ENCODE results near the gene OR4K13.

OR4K13 gene

GRCh38 chr14:20035938-20036337 is at the start of gene OR4K13:
Gene OR4K13 (minus strand): TSS chr14:20036038. CDS start chr14:20034758, 1,280 bp downstream.
- DNase-seq (ENCODE audit: low read depth in 2 of 2) = no peak

DNA sequence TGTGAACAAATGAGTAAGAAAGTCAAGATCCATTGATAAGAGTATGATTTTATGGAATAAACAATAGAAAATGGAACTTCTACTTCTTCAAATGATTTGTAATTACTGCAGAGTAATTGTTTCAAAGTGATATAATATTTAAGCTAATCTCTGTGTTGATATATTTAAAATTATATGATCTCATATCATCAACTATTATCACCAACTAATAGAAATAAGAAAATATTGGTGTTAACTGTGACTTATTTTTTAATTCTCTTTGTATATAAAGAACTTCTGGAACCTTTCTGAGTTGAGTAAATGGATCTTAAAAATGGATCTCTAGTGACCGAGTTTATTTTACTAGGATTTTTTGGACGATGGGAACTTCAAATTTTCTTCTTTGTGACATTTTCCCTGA is 23.9 kb upstream of the OR4K13 start, which contains the start of gene OR4L1:
Gene OR4L1 (plus strand): TSS at position 301 of the 400 bp plus-strand sequence. CDS start 0 bp downstream, at position 301.
- no peak for DNase-seq (ENCODE audit: low read depth in 2 of 2)

DNA sequence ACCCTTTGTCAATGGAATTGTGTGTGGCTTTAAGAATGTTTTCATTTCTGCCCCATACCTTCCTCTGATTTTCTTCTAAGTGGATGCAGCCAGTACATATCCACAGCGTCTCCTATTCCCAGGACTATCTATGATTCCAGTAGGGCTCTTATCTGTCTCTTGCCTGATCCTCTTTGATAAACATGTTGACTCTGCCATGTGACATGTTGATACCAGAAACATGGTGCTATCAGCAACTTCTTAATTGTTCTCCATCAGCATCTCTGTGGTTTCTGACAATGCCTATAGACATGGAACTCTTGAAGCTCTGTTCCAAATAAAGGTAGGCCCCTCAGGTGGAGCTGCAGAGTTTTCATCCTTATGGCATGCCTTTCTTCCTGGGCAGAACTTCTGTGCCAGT is 12.4 kb upstream of the OR4K13 start:
- DNase-seq (ENCODE audit: low read depth in 2 of 2) = no peak

- DNase-seq (ENCODE audit: low read depth in 2 of 2) = no peak
Measured at GRCh38 chr14:20044243-20044642, 8.4 kb upstream of the OR4K13 start.

- no peak for DNase-seq (ENCODE audit: low read depth in 2 of 2)
Measured at GRCh38 chr14:20035449-20035848, 389 bp downstream of the OR4K13 start.

DNA sequence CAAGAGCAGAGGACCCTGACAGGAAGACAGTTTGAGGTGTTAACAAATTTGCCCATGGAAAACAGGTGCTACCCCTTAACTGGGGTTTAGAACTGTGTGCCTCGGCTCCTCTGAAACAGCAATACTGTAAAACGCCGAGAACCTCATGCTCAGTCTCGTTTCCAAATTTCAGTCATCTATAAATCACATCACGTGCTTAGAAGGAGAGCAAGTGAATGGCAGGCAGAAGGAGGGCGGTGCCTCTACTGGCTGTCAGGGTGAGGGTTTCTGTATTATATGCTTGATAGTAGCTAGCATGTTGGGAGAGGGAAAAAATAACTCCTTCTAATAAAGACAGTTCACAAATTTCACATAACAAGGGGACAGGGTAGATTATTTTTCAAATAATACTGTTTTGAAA is 4.8 kb downstream of the OR4K13 start:
- DNase-seq (ENCODE audit: low read depth in 2 of 2) = no peak

DNA sequence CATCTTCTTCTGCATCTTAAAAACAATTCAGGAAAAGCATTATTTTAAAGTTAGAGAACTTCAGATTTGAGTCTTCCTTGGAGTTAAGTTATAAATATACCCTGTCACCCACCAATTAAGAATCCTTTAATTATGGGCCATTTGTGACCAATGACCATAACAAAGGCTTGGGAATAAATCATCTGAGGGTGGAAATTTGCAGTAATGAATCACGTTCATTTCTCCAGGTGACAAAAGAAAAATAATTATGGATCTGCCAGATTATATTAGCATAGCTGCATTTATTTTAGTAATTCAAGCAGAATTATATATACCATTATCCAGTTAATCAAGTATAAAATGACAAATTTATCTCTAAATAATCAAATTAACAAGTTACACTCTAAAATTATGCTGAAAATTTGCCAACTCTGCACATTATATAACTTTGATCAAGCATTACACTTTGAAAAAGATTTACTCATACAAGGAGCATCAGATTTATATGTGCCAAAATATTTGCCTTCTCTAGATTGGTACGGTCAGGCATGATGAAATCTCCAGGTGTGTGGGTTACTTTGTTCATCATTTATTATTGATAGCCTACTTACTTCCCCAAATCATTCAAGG is 16.5 kb downstream of the OR4K13 start, which contains the start of gene OR4K14:
Gene OR4K14 (minus strand): TSS at position 51 of the 609 bp plus-strand sequence. CDS start 4,114 bp downstream, outside the sequence.
- DNase-seq (ENCODE audit: low read depth in 2 of 2) = no peak

GRCh38 chr14:20008156-20008555 is 27.7 kb downstream of the OR4K13 start:
- DNase-seq (ENCODE audit: low read depth in 2 of 2) = no peak

GRCh38 chr14:20002319-20002718 is 33.5 kb downstream of the OR4K13 start:
- no peak for DNase-seq (ENCODE audit: low read depth in 2 of 2)

- DNase-seq (ENCODE audit: low read depth in 2 of 2) = no peak
Measured at GRCh38 chr14:20001863-20002262, 34.0 kb downstream of the OR4K13 start, which contains the start of gene OR4Q2. Gene OR4Q2 (plus strand): TSS chr14:20002163.

- no peak for DNase-seq (ENCODE audit: low read depth in 2 of 2)
Measured at GRCh38 chr14:19993438-19993837, 42.4 kb downstream of the OR4K13 start.
